ENCODE measurements around the gene CLEC1A.

The CLEC1A gene

GRCh38 chr12:10067264-10067663, 31.5 kb downstream of the CLEC1A start:
- no peak for TF ChIP-seq CTCF (conservative IDR thresholded peaks at IDR 0.05; ENCODE audit: low read depth, low read length)
- no peak for DNase-seq (ENCODE audit: low read depth)
- H3K4me3 ChIP-seq (ENCODE audit: low read depth, low read length): no peak overlapping the region

- no peak for DNase-seq (ENCODE audit: low read depth)
- TF ChIP-seq CTCF (conservative IDR thresholded peaks at IDR 0.05; ENCODE audit: low read depth, low read length): no peak
Observed at GRCh38 chr12:10065241-10065640, 33.5 kb downstream of the CLEC1A start.

GRCh38 chr12:10058387-10058786, 40.4 kb downstream of the CLEC1A start:
- H3K4me3 ChIP-seq (ENCODE audit: low read depth, low read length): no peak overlapping the region

More at GRCh38 chr12:10065241-10065640, 33.5 kb downstream of the CLEC1A start:
- H3K4me3 ChIP-seq (ENCODE audit: low read depth, low read length): no peak overlapping the region

GRCh38 chr12:10052193-10052913, 46.4 kb downstream of the CLEC1A start:
- TF ChIP-seq CTCF (conservative IDR thresholded peaks at IDR 0.05; ENCODE audit: low read depth, low read length): no peak
- H3K4me3 ChIP-seq (ENCODE audit: low read depth, low read length): no peak overlapping the region
- no peak for DNase-seq (ENCODE audit: low read depth)

More at GRCh38 chr12:10058387-10058786, 40.4 kb downstream of the CLEC1A start:
- no peak for DNase-seq (ENCODE audit: low read depth)
- TF ChIP-seq CTCF (conservative IDR thresholded peaks at IDR 0.05; ENCODE audit: low read depth, low read length): no peak

- no peak for TF ChIP-seq CTCF (conservative IDR thresholded peaks at IDR 0.05; ENCODE audit: low read depth, low read length)
- DNase-seq (ENCODE audit: low read depth): no peak
- H3K4me3 ChIP-seq (ENCODE audit: low read depth, low read length): no peak overlapping the region
Observed at GRCh38 chr12:10048526-10048925, 50.3 kb downstream of the CLEC1A start.

GRCh38 chr12:10042167-10042566, 56.6 kb downstream of the CLEC1A start:
- H3K4me3 ChIP-seq (ENCODE audit: low read depth, low read length): no peak overlapping the region
- DNase-seq (ENCODE audit: low read depth): no peak
- TF ChIP-seq CTCF (conservative IDR thresholded peaks at IDR 0.05; ENCODE audit: low read depth, low read length): no peak
